HEK293 (cell line): Measurements from ENCODE around the gene FLVCR1.

ENCODE experiments used
- KLF1 ChIP-seq: fragments of 450-650 bp; formaldehyde crosslinking; IDR thresholded peaks from 2 replicates; pipeline ENCODE4 v1.5.1; 2016; ENCODE audit warnings: missing biosample characterization, missing genetic modification characterization
- YY1 ChIP-seq: fragments of 450-650 bp; formaldehyde crosslinking; IDR thresholded peaks from 2 replicates; pipeline ENCODE4 v1.5.1; 2018; ENCODE audit warnings: missing biosample characterization, missing genetic modification characterization
- ZBTB8A ChIP-seq: fragments of 450-650 bp; formaldehyde crosslinking; IDR thresholded peaks from 2 replicates; pipeline ENCODE4 v1.5.1; 2016; ENCODE audit warnings: missing biosample characterization, missing genetic modification characterization
- ZNF157 ChIP-seq: fragments of 450-650 bp; formaldehyde crosslinking; IDR thresholded peaks from 2 replicates; pipeline ENCODE4 v1.5.1; 2016; ENCODE audit warnings: missing biosample characterization, missing genetic modification characterization
- ZNF623 ChIP-seq: fragments of 450-650 bp; formaldehyde crosslinking; IDR thresholded peaks from 2 replicates; pipeline ENCODE4 v1.5.1; 2016; ENCODE audit warnings: missing biosample characterization, missing genetic modification characterization
- TF ChIP-seq, protein P1 (sequence below): fragments of 450-650 bp; formaldehyde crosslinking; IDR thresholded peaks from 2 replicates; pipeline ENCODE4 v1.5.1; 2016; ENCODE audit warnings: missing biosample characterization, missing genetic modification characterization
- TF ChIP-seq, protein P2 (sequence below): fragments of 450-650 bp; formaldehyde crosslinking; IDR thresholded peaks from 2 replicates; pipeline ENCODE4 v1.5.1; 2016; ENCODE audit warnings: missing biosample characterization, missing genetic modification characterization, borderline replicate concordance

DNA sequence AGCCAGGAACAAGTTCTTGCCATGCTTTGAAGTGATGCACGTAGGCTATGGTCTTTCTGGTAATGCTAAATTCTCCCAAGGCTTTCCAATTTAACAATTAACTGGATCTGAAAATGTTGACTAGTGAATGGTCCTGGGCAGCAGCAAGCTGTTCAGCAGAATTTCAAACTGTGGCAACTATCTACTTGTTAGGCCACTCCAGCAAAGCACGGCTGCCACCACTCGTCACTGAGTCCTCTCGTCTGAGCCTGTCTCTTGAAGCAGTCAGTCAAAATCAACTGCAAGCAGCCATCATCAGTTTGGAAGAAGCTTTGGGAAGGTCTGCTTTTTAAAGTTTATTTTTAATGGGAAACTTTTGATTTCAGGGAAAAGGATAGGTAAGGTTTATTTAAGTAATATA, 6.1 kb downstream of the FLVCR1 start:
- TF ChIP-seq ZBTB8A (no peak), ZNF157 (tag by site-specific recombination) (no peak), YY1 (tag by site-specific recombination) (no peak), ZNF623 (tag by site-specific recombination) (no peak), KLF1 (no peak)
- TF ChIP-seq, protein P1, sequence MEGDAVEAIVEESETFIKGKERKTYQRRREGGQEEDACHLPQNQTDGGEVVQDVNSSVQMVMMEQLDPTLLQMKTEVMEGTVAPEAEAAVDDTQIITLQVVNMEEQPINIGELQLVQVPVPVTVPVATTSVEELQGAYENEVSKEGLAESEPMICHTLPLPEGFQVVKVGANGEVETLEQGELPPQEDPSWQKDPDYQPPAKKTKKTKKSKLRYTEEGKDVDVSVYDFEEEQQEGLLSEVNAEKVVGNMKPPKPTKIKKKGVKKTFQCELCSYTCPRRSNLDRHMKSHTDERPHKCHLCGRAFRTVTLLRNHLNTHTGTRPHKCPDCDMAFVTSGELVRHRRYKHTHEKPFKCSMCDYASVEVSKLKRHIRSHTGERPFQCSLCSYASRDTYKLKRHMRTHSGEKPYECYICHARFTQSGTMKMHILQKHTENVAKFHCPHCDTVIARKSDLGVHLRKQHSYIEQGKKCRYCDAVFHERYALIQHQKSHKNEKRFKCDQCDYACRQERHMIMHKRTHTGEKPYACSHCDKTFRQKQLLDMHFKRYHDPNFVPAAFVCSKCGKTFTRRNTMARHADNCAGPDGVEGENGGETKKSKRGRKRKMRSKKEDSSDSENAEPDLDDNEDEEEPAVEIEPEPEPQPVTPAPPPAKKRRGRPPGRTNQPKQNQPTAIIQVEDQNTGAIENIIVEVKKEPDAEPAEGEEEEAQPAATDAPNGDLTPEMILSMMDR (tag by site-specific recombination), result no peak
- TF ChIP-seq, protein P2, sequence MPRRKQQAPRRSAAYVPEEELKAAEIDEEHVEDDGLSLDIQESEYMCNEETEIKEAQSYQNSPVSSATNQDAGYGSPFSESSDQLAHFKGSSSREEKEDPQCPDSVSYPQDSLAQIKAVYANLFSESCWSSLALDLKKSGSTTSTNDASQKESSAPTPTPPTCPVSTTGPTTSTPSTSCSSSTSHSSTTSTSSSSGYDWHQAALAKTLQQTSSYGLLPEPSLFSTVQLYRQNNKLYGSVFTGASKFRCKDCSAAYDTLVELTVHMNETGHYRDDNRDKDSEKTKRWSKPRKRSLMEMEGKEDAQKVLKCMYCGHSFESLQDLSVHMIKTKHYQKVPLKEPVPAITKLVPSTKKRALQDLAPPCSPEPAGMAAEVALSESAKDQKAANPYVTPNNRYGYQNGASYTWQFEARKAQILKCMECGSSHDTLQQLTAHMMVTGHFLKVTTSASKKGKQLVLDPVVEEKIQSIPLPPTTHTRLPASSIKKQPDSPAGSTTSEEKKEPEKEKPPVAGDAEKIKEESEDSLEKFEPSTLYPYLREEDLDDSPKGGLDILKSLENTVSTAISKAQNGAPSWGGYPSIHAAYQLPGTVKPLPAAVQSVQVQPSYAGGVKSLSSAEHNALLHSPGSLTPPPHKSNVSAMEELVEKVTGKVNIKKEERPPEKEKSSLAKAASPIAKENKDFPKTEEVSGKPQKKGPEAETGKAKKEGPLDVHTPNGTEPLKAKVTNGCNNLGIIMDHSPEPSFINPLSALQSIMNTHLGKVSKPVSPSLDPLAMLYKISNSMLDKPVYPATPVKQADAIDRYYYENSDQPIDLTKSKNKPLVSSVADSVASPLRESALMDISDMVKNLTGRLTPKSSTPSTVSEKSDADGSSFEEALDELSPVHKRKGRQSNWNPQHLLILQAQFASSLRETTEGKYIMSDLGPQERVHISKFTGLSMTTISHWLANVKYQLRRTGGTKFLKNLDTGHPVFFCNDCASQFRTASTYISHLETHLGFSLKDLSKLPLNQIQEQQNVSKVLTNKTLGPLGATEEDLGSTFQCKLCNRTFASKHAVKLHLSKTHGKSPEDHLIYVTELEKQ, result no peak
